Adrenal gland (tissue), 5 donors: ENCODE results near the gene STARD5.

Source experiments
- POLR2A ChIP-seq, 2 donors: fragments of 450-650 bp; IDR thresholded peaks; one replicate each; pipeline ENCODE4 v1.6.1; 2017; ENCODE audit warnings: antibody characterized with exemption in 2 of 2, mild to moderate bottlenecking in 2 of 2, moderate library complexity in 1 of 2
- TF ChIP-seq, protein P1 (sequence below), 6 experiments: fragments of 450-650 bp in 4 of 6; fragments of 200-600 bp in 2 of 6; sonication (generic) in 1 of 6; IDR thresholded peaks; 1 replicate in 5 of 6; 2 replicates in 1 of 6; pipeline versions ENCODE4 v1.5.1 to v1.8.0; 2016 to 2021; ENCODE audit warnings: antibody characterized with exemption in 6 of 6, mild to moderate bottlenecking in 2 of 6, moderate library complexity in 1 of 6
- donor health status: DM: no; HTN: no; CAD: no.

DNA sequence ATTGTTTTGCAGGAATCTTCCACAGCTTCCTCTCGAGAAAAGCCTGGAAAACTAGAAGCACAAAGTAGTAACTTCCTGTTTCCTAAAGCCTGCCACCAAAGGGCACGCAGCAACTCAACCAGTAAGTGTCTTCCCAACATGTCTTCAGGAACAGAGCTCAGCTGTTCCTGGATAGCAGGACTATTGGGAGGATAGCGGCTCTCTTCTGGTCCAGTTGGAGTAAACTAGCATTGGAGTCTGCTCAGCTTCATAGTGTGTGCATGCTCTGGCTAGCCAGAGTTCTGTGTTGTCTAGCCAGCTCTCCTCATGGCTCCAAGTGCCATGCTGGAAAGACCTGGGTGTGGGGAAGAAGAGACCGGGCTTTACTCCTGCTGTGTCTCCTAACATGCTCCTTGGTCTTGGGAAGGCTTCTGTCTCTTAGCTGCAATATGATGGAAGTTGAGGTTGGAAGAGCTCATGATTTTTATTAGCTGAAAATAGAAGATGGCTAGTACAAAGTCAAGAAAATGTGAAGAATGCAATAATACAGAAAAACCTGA lies 64.1 kb downstream of the STARD5 start:
- TF ChIP-seq, protein P1, sequence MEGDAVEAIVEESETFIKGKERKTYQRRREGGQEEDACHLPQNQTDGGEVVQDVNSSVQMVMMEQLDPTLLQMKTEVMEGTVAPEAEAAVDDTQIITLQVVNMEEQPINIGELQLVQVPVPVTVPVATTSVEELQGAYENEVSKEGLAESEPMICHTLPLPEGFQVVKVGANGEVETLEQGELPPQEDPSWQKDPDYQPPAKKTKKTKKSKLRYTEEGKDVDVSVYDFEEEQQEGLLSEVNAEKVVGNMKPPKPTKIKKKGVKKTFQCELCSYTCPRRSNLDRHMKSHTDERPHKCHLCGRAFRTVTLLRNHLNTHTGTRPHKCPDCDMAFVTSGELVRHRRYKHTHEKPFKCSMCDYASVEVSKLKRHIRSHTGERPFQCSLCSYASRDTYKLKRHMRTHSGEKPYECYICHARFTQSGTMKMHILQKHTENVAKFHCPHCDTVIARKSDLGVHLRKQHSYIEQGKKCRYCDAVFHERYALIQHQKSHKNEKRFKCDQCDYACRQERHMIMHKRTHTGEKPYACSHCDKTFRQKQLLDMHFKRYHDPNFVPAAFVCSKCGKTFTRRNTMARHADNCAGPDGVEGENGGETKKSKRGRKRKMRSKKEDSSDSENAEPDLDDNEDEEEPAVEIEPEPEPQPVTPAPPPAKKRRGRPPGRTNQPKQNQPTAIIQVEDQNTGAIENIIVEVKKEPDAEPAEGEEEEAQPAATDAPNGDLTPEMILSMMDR (IDR thresholded peaks at IDR 0.05): no peak
- no peak for TF ChIP-seq POLR2A (IDR thresholded peaks at IDR 0.05)
